ENCODE results near the gene ADAM23.

GRCh38 chr2:206438196-206438724 lies 5.1 kb upstream of the ADAM23 start:
- no peak for TF ChIP-seq NFIC (IDR thresholded peaks at IDR 0.05; ENCODE audit: borderline replicate concordance)
- no peak for TF ChIP-seq ELF1 (IDR thresholded peaks at IDR 0.05)
- TF ChIP-seq, protein P1, sequence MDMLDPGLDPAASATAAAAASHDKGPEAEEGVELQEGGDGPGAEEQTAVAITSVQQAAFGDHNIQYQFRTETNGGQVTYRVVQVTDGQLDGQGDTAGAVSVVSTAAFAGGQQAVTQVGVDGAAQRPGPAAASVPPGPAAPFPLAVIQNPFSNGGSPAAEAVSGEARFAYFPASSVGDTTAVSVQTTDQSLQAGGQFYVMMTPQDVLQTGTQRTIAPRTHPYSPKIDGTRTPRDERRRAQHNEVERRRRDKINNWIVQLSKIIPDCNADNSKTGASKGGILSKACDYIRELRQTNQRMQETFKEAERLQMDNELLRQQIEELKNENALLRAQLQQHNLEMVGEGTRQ (IDR thresholded peaks at IDR 0.05; ENCODE audit: borderline replicate concordance, low read depth, low read length) = no peak
- no peak for TF ChIP-seq TAF1 (IDR thresholded peaks at IDR 0.05; ENCODE audit: borderline replicate concordance, low read depth, low read length)
- TF ChIP-seq CHD2 (IDR thresholded peaks at IDR 0.05; ENCODE audit: low read length, partially characterized antibody) = no peak
- TF ChIP-seq, protein P2, sequence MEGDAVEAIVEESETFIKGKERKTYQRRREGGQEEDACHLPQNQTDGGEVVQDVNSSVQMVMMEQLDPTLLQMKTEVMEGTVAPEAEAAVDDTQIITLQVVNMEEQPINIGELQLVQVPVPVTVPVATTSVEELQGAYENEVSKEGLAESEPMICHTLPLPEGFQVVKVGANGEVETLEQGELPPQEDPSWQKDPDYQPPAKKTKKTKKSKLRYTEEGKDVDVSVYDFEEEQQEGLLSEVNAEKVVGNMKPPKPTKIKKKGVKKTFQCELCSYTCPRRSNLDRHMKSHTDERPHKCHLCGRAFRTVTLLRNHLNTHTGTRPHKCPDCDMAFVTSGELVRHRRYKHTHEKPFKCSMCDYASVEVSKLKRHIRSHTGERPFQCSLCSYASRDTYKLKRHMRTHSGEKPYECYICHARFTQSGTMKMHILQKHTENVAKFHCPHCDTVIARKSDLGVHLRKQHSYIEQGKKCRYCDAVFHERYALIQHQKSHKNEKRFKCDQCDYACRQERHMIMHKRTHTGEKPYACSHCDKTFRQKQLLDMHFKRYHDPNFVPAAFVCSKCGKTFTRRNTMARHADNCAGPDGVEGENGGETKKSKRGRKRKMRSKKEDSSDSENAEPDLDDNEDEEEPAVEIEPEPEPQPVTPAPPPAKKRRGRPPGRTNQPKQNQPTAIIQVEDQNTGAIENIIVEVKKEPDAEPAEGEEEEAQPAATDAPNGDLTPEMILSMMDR (IDR thresholded peaks at IDR 0.05) = no peak
- TF ChIP-seq, protein P3, sequence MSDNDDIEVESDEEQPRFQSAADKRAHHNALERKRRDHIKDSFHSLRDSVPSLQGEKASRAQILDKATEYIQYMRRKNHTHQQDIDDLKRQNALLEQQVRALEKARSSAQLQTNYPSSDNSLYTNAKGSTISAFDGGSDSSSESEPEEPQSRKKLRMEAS (IDR thresholded peaks at IDR 0.05; ENCODE audit: low read depth) = no peak
- TF ChIP-seq EP300 (IDR thresholded peaks at IDR 0.05; ENCODE audit: borderline replicate concordance in 1 of 2, low read depth in 1 of 2, low read length in 1 of 2) = no peak
- TF ChIP-seq YY1 (IDR thresholded peaks at IDR 0.05; ENCODE audit: low read depth) = no peak
- no peak for TF ChIP-seq EZH2phosphoT487 (IDR thresholded peaks at IDR 0.05; ENCODE audit: borderline replicate concordance, low read depth)

Data from SK-N-SH (cell line).